GM18508 (cell line): ENCODE measurements around the gene KRTAP13-1.
A peak's percentile ranks its signal among the peaks of the same experiment; 100 is the strongest.

Experiments used
- ATAC-seq: cut with Tn5 transposase; IDR thresholded peaks from one replicate; pipeline ENCODE4 v1.9.1; 2021; ENCODE audit warnings: moderate number of reproducible peaks; ENCODE audit not compliant: insufficient read depth, unreplicated experiment

KRTAP13-1 gene

GRCh38 chr21:30395731-30396130, at the start of gene KRTAP13-1:
KRTAP13-1 (plus strand) TSS chr21:30396031; CDS start chr21:30396087, 56 bp downstream.
- ATAC-seq, result no peak

- no peak for ATAC-seq
These were observed 47.3 kb upstream of the KRTAP13-1 start, which contains the start of gene KRTAP23-1 for GRCh38 chr21:30348506-30348905. KRTAP23-1 (minus strand) TSS chr21:30348606; CDS start chr21:30348606, 0 bp downstream.

GRCh38 chr21:30349572-30349971, 46.3 kb upstream of the KRTAP13-1 start:
- ATAC-seq, result no peak

- ATAC-seq, result no peak
These were observed 44.3 kb upstream of the KRTAP13-1 start for GRCh38 chr21:30351534-30351933.

- no peak for ATAC-seq
These were observed 41.4 kb upstream of the KRTAP13-1 start for GRCh38 chr21:30354308-30355005.

GRCh38 chr21:30355906-30356305, 39.9 kb upstream of the KRTAP13-1 start:
- no peak for ATAC-seq

GRCh38 chr21:30372139-30372770, 23.6 kb upstream of the KRTAP13-1 start, which contains the start of gene KRTAP13-2:
KRTAP13-2 (minus strand) TSS chr21:30372271; CDS start chr21:30372213, 58 bp downstream.
- ATAC-seq, result no peak

- ATAC-seq, result no peak
These were observed 13.6 kb upstream of the KRTAP13-1 start for GRCh38 chr21:30382201-30382600.

- no peak for ATAC-seq
These were observed 4.3 kb upstream of the KRTAP13-1 start for GRCh38 chr21:30391492-30392025.

- ATAC-seq, result peak; percentile 68
These were observed 13.1 kb downstream of the KRTAP13-1 start for GRCh38 chr21:30408782-30409494.

GRCh38 chr21:30415993-30416392, 20.2 kb downstream of the KRTAP13-1 start:
- no peak for ATAC-seq

- ATAC-seq, result no peak
These were observed 30.0 kb downstream of the KRTAP13-1 start, which contains the start of gene KRTAP13-3 for GRCh38 chr21:30425826-30426225. KRTAP13-3 (minus strand) TSS chr21:30425926; CDS start chr21:30425912, 14 bp downstream.

GRCh38 chr21:30426731-30427130, 30.9 kb downstream of the KRTAP13-1 start:
- no peak for ATAC-seq

GRCh38 chr21:30430170-30430655, 34.4 kb downstream of the KRTAP13-1 start, which contains the start of gene KRTAP13-4:
KRTAP13-4 (plus strand) TSS chr21:30430220; CDS start chr21:30430276, 56 bp downstream.
- ATAC-seq, result no peak

- ATAC-seq, result peak; percentile 65
These were observed 38.3 kb downstream of the KRTAP13-1 start for GRCh38 chr21:30434033-30434631.

GRCh38 chr21:30437010-30437565, 41.3 kb downstream of the KRTAP13-1 start:
- ATAC-seq, result no peak

GRCh38 chr21:30439975-30440374, 44.1 kb downstream of the KRTAP13-1 start, which contains the start of gene KRTAP15-1:
KRTAP15-1 (plus strand) TSS chr21:30440275; CDS start chr21:30440328, 53 bp downstream.
- no peak for ATAC-seq

GRCh38 chr21:30443226-30443625, 47.4 kb downstream of the KRTAP13-1 start:
- ATAC-seq, result no peak

- no peak for ATAC-seq
These were observed 48.4 kb downstream of the KRTAP13-1 start for GRCh38 chr21:30444204-30444603.
